Neutrophil (primary cell): Measurements from ENCODE around the gene CPXM2.

Experiments
- H3K27ac ChIP-seq: fragments of 200-600 bp; sonication (generic); 2 replicates; pipeline ENCODE4 v1.5.1; 2016; ENCODE audit warnings: mild to moderate bottlenecking, moderate library complexity
- H3K27me3 ChIP-seq: fragments of 200-600 bp; sonication (generic); 2 replicates; pipeline ENCODE4 v1.6.0; 2016; ENCODE audit warnings: mild to moderate bottlenecking
- H3K36me3 ChIP-seq: fragments of 200-600 bp; sonication (generic); 2 replicates; pipeline ENCODE4 v1.5.1; 2017
- H3K4me1 ChIP-seq, 2 experiments: fragments of 200-600 bp in 1 of 2; sonication (generic) in 1 of 2; 1 replicate in 1 of 2; 2 replicates in 1 of 2; pipeline versions ENCODE4 v1.5.1 to v1.6.1; 2013 to 2016; ENCODE audit warnings: low read depth in 1 of 2, low read length in 1 of 2, mild to moderate bottlenecking in 1 of 2, moderate library complexity in 1 of 2; ENCODE audit not compliant: control insufficient read depth in 1 of 2, insufficient read depth in 1 of 2
- H3K4me3 ChIP-seq, 2 experiments: fragments of 200-600 bp in 1 of 2; sonication (generic) in 1 of 2; 1 replicate in 1 of 2; 2 replicates in 1 of 2; pipeline ENCODE4 v1.5.1; 2013 to 2016; ENCODE audit warnings: low read depth in 1 of 2, low read length in 1 of 2, mild to moderate bottlenecking in 1 of 2, moderate library complexity in 1 of 2
- H3K9me3 ChIP-seq: fragments of 200-600 bp; sonication (generic); 2 replicates; pipeline ENCODE4 v1.5.1; 2016
- CTCF ChIP-seq: fragments of 200-600 bp; sonication (generic); IDR thresholded peaks from 2 replicates; pipeline ENCODE4 v1.5.1; 2016; ENCODE audit warnings: antibody characterized with exemption

The CPXM2 gene

DNA sequence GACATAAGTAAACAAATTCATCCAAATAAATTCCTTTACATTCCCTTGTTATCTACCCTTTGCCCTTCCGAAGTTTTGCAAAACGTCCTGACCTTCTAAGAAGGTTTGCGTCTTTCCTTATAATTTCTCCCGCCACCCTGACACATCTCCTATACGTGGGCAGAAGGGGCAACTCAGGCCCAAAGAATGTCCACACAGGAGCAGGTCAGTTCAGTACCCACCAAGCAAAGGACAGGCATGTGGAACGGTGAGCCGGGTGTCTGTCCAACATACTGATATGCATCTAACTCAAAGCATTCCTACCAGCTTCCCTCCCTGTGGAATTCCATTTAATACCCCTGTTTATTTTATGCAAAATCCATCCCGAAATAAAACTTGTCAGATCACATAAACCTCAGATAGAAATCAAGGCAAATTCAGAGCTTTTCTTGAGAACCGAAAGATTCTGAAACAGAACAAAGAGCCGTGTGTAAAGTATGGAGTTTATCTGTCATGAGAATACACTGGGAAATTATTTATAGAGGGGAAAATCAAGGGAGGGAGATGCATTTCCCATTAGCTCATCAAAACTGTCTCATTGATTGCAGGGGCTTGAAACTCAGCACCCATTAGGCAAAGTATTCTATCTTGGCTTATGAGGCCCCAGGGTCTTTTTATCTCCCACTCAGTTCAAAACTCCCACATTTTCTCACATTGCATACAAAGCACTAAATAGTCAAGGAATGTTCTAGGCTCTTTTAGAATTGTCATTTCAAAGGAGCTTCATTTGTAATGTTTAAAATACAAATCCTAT, 140.1 kb downstream of the CPXM2 start:
- Histone ChIP-seq H3K4me3 (no peak overlapping the region), H3K9me3 (no peaks in the 10 kb centered on the region), H3K36me3 (no peaks in the 10 kb centered on the region), H3K27me3 (no peaks in the 10 kb centered on the region), H3K27ac (no peak overlapping the region), H3K4me1 (no peaks in the 10 kb centered on the region)
- TF ChIP-seq CTCF: no peak

DNA sequence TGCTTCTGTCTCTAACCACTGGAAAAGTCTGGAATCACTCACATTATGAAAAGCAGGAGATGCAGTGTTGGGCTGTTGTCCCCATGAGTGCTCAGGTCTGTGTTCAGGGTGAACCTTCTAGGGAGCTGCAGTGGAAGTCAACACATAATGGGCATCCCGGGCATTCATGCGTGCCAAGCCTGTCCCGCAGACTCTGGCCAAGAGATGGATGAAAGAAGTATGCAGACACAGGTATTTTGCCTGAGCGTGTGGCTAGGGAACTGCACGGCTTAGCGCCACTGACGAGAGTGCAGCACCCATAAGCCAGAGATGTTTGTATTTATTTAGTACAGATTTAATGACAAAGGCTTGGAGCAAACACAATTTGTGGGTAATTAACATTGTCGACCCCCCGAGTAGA, 140.7 kb downstream of the CPXM2 start:
- no peak overlapping the region for H3K27ac ChIP-seq
- no peaks in the 10 kb centered on the region for H3K36me3 ChIP-seq
- H3K9me3 ChIP-seq: no peaks in the 10 kb centered on the region
- H3K27me3 ChIP-seq: no peaks in the 10 kb centered on the region
- H3K4me3 ChIP-seq: no peak overlapping the region
- no peaks in the 10 kb centered on the region for H3K4me1 ChIP-seq
- TF ChIP-seq CTCF: no peak

DNA sequence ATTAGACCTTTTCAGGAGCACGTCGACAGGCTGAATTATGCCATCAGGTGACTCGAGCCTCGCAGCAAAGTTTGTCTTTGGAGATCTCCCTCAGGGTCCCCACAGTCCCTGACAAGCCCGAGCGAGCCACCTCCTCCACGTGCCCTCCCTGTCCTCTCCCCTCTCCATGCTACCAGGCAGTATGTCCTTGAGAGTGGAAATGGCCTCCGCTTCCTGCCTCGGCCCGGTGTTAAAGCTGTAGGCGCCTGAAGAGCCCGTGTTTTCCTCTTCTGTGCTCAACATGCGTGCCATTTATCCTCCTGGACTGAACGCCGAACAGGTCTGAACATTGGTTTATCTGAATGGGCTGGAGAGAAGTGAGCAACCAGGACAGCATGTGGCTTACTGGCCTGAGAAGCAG, 142.9 kb downstream of the CPXM2 start:
- no peaks in the 10 kb centered on the region for H3K36me3 ChIP-seq
- H3K27ac ChIP-seq: no peak overlapping the region
- no peaks in the 10 kb centered on the region for H3K9me3 ChIP-seq
- TF ChIP-seq CTCF: no peak
- H3K4me1 ChIP-seq: no peaks in the 10 kb centered on the region
- H3K27me3 ChIP-seq: no peaks in the 10 kb centered on the region
- no peak overlapping the region for H3K4me3 ChIP-seq

DNA sequence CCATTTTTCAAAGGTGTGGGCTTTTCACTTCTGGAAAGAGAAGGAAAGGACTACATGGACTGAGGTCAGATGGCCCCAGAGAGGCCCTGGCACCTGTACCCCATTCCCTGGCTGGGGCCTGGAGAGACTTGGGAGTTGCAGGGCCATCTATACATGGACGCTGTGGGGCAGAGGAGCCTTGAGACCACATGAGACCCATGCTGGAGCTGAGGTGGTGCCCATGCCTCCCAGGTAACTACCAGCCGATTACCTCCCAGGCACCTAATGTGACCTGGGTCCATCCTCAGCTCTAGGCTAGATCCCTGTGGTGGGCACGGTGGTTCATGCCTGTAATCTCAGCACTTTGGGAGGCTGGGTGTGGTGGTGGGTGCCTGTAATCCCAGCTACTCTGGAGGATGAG, 144.2 kb downstream of the CPXM2 start:
- Histone ChIP-seq H3K9me3 (no peaks in the 10 kb centered on the region), H3K27ac (no peak overlapping the region), H3K4me1 (no peaks in the 10 kb centered on the region), H3K36me3 (no peaks in the 10 kb centered on the region), H3K27me3 (no peaks in the 10 kb centered on the region), H3K4me3 (no peak overlapping the region)
- no peak for TF ChIP-seq CTCF

DNA sequence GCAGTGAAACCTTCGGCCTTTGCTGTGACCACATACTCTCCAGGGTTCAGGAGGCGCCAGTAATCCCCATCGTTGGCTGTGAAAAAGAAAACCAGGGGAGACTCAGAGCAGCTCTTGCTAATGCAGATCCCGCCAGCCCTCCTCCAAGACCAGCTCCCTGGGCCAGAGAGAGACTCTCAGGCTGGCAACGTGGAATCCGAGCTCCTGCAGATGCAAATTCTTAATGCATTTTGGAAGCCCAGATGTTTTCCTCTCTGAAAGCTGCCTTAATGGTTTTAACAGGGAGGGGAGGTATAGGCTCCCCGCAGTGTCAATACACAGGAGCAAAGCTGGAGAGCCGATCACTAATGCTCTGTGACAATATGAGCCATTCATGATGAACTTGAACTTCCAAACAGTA, 144.7 kb downstream of the CPXM2 start:
- Histone ChIP-seq H3K27me3 (no peaks in the 10 kb centered on the region), H3K4me1 (no peaks in the 10 kb centered on the region), H3K27ac (no peak overlapping the region), H3K4me3 (no peak overlapping the region), H3K9me3 (no peaks in the 10 kb centered on the region), H3K36me3 (no peaks in the 10 kb centered on the region)
- no peak for TF ChIP-seq CTCF
